ENCODE measurements around the gene ABAT.
"Not testable (repeated sequence)": the region's sequence is repeated elsewhere in the genome, so short reads cannot be mapped to it uniquely, and the experiment has no call there.

The ABAT gene

GRCh38 chr16:8774208-8774607 is 99.8 kb downstream of the ABAT start:
- no peak for DNase-seq (ENCODE audit: low read depth in 1 of 2, low spot score in 1 of 2)

- DNase-seq (ENCODE audit: low read depth in 1 of 2, low spot score in 1 of 2), result no peak
Observed at GRCh38 chr16:8775359-8775758, 100.9 kb downstream of the ABAT start.

GRCh38 chr16:8776129-8776584 is 101.7 kb downstream of the ABAT start:
- no peak for DNase-seq (ENCODE audit: low read depth in 1 of 2, low spot score in 1 of 2)

- DNase-seq (ENCODE audit: low read depth in 1 of 2, low spot score in 1 of 2), result no peak
Observed at GRCh38 chr16:8777217-8777616, 102.8 kb downstream of the ABAT start.

GRCh38 chr16:8781797-8782196 is 107.4 kb downstream of the ABAT start:
- DNase-seq (ENCODE audit: low read depth in 1 of 2, low spot score in 1 of 2), result no peak

- no peak for DNase-seq (ENCODE audit: low read depth in 1 of 2, low spot score in 1 of 2)
Observed at GRCh38 chr16:8782673-8783072, 108.3 kb downstream of the ABAT start.

GRCh38 chr16:8785408-8785807 is 111.0 kb downstream of the ABAT start:
- DNase-seq (ENCODE audit: low read depth in 1 of 2, low spot score in 1 of 2), result no peak

GRCh38 chr16:8786316-8786715 is 111.9 kb downstream of the ABAT start:
- not testable (repeated sequence) for DNase-seq (ENCODE audit: low read depth in 1 of 2, low spot score in 1 of 2)

GRCh38 chr16:8788578-8789172 is 114.3 kb downstream of the ABAT start:
- no peak for DNase-seq (ENCODE audit: low read depth in 1 of 2, low spot score in 1 of 2)

- DNase-seq (ENCODE audit: low read depth in 1 of 2, low spot score in 1 of 2), result no peak
Observed at GRCh38 chr16:8795091-8795490, 120.7 kb downstream of the ABAT start.

- no peak for DNase-seq (ENCODE audit: low read depth in 1 of 2, low spot score in 1 of 2)
Observed at GRCh38 chr16:8795818-8796217, 121.4 kb downstream of the ABAT start.

- no peak for DNase-seq (ENCODE audit: low read depth in 1 of 2, low spot score in 1 of 2)
Observed at GRCh38 chr16:8796469-8797363, 122.3 kb downstream of the ABAT start.

GRCh38 chr16:8797364-8798173 is 123.2 kb downstream of the ABAT start, which contains the start of the genes PMM2 and TMEM186:
Gene PMM2 (plus strand): TSS chr16:8797839. CDS start chr16:8797883, 44 bp downstream.
Gene TMEM186 (minus strand): TSS chr16:8797639. CDS start chr16:8797614, 25 bp downstream.
- DNase-seq (ENCODE audit: low read depth in 1 of 2, low spot score in 1 of 2), result peak; percentile 86 to 94

GRCh38 chr16:8798174-8798527 is 123.7 kb downstream of the ABAT start:
- DNase-seq (ENCODE audit: low read depth in 1 of 2, low spot score in 1 of 2), result no peak

- no peak for DNase-seq (ENCODE audit: low read depth in 1 of 2, low spot score in 1 of 2)
Observed at GRCh38 chr16:8798535-8799157, 124.2 kb downstream of the ABAT start.

- no peak for DNase-seq (ENCODE audit: low read depth in 1 of 2, low spot score in 1 of 2)
Observed at GRCh38 chr16:8801701-8802100, 127.3 kb downstream of the ABAT start.

- DNase-seq (ENCODE audit: low read depth in 1 of 2, low spot score in 1 of 2), result not testable (repeated sequence)
Observed at GRCh38 chr16:8803733-8804132, 129.3 kb downstream of the ABAT start.

- no peak for DNase-seq (ENCODE audit: low read depth in 1 of 2, low spot score in 1 of 2)
Observed at GRCh38 chr16:8804313-8804712, 129.9 kb downstream of the ABAT start.

GRCh38 chr16:8806272-8806983 is 132.0 kb downstream of the ABAT start:
- no peak for DNase-seq (ENCODE audit: low read depth in 1 of 2, low spot score in 1 of 2)

- no peak for DNase-seq (ENCODE audit: low read depth in 1 of 2, low spot score in 1 of 2)
Observed at GRCh38 chr16:8807189-8807588, 132.8 kb downstream of the ABAT start.
